Uterus (tissue), 2 donors: ENCODE data around the gene GSG1L.

Source experiments
- POLR2A ChIP-seq, 2 donors: fragments of 450-650 bp; IDR thresholded peaks; one replicate each; pipeline ENCODE4 v1.6.1; 2016; ENCODE audit warnings: antibody characterized with exemption in 2 of 2, mild to moderate bottlenecking in 1 of 2, moderate library complexity in 1 of 2
- TF ChIP-seq, protein P1 (sequence below), 4 experiments: fragments of 200-600 bp in 2 of 4; fragments of 450-650 bp in 2 of 4; sonication (generic) in 2 of 4; IDR thresholded peaks; one replicate each; pipeline ENCODE4 v1.5.1; 2016 to 2019; ENCODE audit warnings: antibody characterized with exemption in 4 of 4, mild to moderate bottlenecking in 2 of 4, moderate library complexity in 1 of 4

- TF ChIP-seq, protein P1, sequence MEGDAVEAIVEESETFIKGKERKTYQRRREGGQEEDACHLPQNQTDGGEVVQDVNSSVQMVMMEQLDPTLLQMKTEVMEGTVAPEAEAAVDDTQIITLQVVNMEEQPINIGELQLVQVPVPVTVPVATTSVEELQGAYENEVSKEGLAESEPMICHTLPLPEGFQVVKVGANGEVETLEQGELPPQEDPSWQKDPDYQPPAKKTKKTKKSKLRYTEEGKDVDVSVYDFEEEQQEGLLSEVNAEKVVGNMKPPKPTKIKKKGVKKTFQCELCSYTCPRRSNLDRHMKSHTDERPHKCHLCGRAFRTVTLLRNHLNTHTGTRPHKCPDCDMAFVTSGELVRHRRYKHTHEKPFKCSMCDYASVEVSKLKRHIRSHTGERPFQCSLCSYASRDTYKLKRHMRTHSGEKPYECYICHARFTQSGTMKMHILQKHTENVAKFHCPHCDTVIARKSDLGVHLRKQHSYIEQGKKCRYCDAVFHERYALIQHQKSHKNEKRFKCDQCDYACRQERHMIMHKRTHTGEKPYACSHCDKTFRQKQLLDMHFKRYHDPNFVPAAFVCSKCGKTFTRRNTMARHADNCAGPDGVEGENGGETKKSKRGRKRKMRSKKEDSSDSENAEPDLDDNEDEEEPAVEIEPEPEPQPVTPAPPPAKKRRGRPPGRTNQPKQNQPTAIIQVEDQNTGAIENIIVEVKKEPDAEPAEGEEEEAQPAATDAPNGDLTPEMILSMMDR (IDR thresholded peaks at IDR 0.05), result no peak
- TF ChIP-seq POLR2A (IDR thresholded peaks at IDR 0.05), result no peak
Observed at GRCh38 chr16:27822996-27823395, 240.5 kb downstream of the GSG1L start.
